Osteoblast (primary cell): ENCODE measurements around the gene PKD1L1. TPM values are rescaled to one million over a fixed set of nuclear protein-coding genes. Genes with fewer than 3 reads are reported as not detected.

ENCODE experiments used
- DNase-seq: peaks from one replicate; pipeline ENCODE4 v3.0.0; 2011; ENCODE audit warnings: low spot score, mixed read lengths; ENCODE audit not compliant: insufficient read length; ENCODE audit errors: missing footprints
- H2AFZ ChIP-seq: 2 replicates; pipeline ENCODE4 v1.6.0; 2011; ENCODE audit warnings: mild to moderate bottlenecking, low read length
- H3K27ac ChIP-seq: 2 replicates; pipeline ENCODE4 v1.5.1; 2011; ENCODE audit warnings: mild to moderate bottlenecking, low read depth, low read length, moderate library complexity
- H3K27me3 ChIP-seq: 2 replicates; pipeline ENCODE4 v1.6.0; 2012; ENCODE audit warnings: mild to moderate bottlenecking, control low read depth, inconsistent platforms, low read length, moderate library complexity; ENCODE audit not compliant: insufficient read depth
- H3K36me3 ChIP-seq: 2 replicates; pipeline ENCODE4 v1.5.1; 2011; ENCODE audit warnings: mild to moderate bottlenecking, low read length, control low read depth, moderate library complexity; ENCODE audit not compliant: insufficient read depth
- H3K4me1 ChIP-seq: 2 replicates; pipeline ENCODE4 v1.5.1; 2011; ENCODE audit warnings: mild to moderate bottlenecking, low read length, control low read depth, moderate library complexity; ENCODE audit not compliant: insufficient read depth
- H3K4me2 ChIP-seq: 2 replicates; pipeline ENCODE4 v1.6.0; 2011; ENCODE audit warnings: mild to moderate bottlenecking, low read length; ENCODE audit not compliant: insufficient read depth
- H3K4me3 ChIP-seq: fragments of 200-600 bp; sonication (generic); 3 replicates; pipeline ENCODE4 v1.5.1; 2012; ENCODE audit warnings: mild to moderate bottlenecking, low read length, inconsistent platforms; ENCODE audit not compliant: insufficient read depth
- H3K79me2 ChIP-seq: 2 replicates; pipeline ENCODE4 v1.6.0; 2012; ENCODE audit warnings: mild to moderate bottlenecking, low read length, control low read depth, inconsistent platforms; ENCODE audit not compliant: insufficient read depth
- H3K9me3 ChIP-seq: 2 replicates; pipeline ENCODE4 v1.5.1; 2011; ENCODE audit warnings: low read depth, low read length, control low read depth
- H4K20me1 ChIP-seq: 2 replicates; pipeline ENCODE4 v1.6.0; 2012; ENCODE audit warnings: mild to moderate bottlenecking, low read length, control low read depth; ENCODE audit not compliant: insufficient read depth
- CTCF ChIP-seq: IDR thresholded peaks from 2 replicates; pipeline ENCODE4 v1.5.1; 2011; ENCODE audit warnings: mild to moderate bottlenecking, low read depth, low read length, moderate library complexity; ENCODE audit errors: extremely low read depth
- total RNA-seq: library from RNA; depleted of rRNA; stranded (reverse); fragments of >200 nt; gene quantifications from 2 replicates; pipeline ENCODE4 v1.2.3, GENCODE V29; 2012

The PKD1L1 gene
- total RNA-seq, 1 donor: under 0.01 TPM

DNA sequence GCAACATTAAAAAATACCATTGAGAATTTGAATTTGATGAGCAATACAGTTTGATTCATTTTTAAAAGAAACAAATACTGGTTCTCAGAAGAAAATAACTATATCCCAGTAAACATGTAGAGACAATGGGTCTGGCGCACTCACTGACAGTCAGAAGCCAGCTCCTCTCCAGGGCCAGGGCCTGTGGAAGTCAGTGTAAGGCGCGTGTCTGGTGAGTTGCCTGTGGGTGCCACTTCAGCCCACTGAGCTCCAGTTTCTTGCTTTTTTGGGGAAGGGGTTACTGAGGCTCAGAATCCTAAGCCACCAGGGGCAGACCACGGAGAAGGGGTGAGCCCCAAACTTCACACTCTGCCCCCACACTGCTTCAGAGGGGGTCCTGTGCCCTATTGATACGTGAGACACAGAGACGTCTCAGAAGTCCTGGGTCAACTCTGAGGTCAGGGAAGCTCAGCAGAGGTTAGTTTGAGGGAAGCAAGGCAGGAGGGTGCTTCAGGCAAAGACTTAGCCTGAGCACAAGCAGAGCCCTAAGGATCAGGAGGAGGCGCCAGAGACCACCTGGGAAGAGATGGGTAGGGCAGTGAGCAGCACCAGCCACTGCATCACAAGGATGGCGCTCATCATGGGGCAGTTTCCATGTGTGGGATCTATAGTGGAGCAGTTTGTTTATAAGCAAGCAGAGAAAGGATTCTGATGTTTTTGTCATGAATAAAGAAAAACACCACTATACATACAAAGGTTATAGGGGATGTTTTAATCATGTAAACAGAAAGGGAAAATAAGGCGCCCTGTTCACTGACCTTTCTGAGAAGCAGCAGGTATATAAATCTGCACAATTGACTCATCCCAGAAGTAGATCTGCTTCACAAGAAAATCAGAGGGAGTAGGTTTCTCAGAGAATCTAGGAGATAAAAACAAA lies 95.7 kb downstream of the PKD1L1 start:
- no peak overlapping the region for H3K4me3 ChIP-seq
- H3K36me3 ChIP-seq: no peaks in the 10 kb centered on the region
- no peaks in the 10 kb centered on the region for H3K27me3 ChIP-seq
- no peaks in the 10 kb centered on the region for H4K20me1 ChIP-seq
- no peak overlapping the region for H2AFZ ChIP-seq
- H3K4me2 ChIP-seq: no peak overlapping the region
- DNase-seq: no peak
- H3K27ac ChIP-seq: no peak overlapping the region
- TF ChIP-seq CTCF: peak; percentile 43
- no peaks in the 10 kb centered on the region for H3K4me1 ChIP-seq
- no peaks in the 10 kb centered on the region for H3K79me2 ChIP-seq
- no peaks in the 10 kb centered on the region for H3K9me3 ChIP-seq

- no peak overlapping the region for H3K27ac ChIP-seq
- H3K27me3 ChIP-seq: peaks cover 18% of the 10 kb centered on the region
- no peak overlapping the region for H2AFZ ChIP-seq
- H3K4me1 ChIP-seq: peaks cover 3% of the 10 kb centered on the region
- no peak for DNase-seq
- H4K20me1 ChIP-seq: no peaks in the 10 kb centered on the region
- H3K4me2 ChIP-seq: peak overlapping the region; percentile 12
- H3K9me3 ChIP-seq: no peaks in the 10 kb centered on the region
- no peak overlapping the region for H3K4me3 ChIP-seq
- H3K36me3 ChIP-seq: no peaks in the 10 kb centered on the region
- TF ChIP-seq CTCF: no peak
- no peaks in the 10 kb centered on the region for H3K79me2 ChIP-seq
Observed at GRCh38 chr7:47847207-47847606, 101.1 kb downstream of the PKD1L1 start.

DNA sequence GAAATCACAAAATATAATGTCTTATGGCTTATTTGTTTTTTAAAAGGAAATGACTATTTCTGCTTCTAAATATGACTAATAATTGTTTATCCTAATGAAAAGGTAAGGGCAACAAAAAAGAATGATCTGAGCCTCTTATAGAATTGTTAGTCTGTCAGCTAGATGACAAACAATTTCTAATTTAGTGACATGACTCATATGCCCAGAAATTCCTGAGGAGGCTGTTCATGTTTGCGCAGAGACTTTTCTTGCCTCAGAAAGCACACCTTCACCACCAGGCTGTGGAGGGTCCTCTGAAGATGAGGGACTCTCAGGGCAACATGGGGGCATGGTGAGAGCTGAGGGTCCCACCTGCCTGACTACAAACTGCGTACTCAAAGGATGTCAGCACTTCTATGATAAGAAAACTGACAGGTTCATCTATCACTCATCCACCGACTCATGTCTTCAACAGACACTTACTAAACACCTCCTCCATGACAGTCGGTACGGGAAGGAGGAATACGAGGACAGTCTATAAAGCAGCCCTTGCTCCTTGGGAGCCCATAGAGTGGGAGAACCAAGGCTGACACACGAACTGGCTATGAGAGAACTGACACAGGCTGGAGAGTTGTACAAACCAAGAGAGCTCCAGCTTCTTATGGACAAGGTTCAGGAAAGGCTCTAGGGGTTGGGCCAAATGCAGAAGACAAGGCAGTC lies 102.0 kb downstream of the PKD1L1 start:
- DNase-seq: peak; percentile 71
- no peak overlapping the region for H2AFZ ChIP-seq
- H3K36me3 ChIP-seq: no peaks in the 10 kb centered on the region
- H3K4me2 ChIP-seq: no peak overlapping the region
- no peaks in the 10 kb centered on the region for H3K79me2 ChIP-seq
- no peaks in the 10 kb centered on the region for H3K9me3 ChIP-seq
- no peak overlapping the region for H3K4me3 ChIP-seq
- peaks cover 3% of the 10 kb centered on the region for H3K4me1 ChIP-seq
- no peaks in the 10 kb centered on the region for H4K20me1 ChIP-seq
- peaks cover 20% of the 10 kb centered on the region for H3K27me3 ChIP-seq
- no peak overlapping the region for H3K27ac ChIP-seq
- no peak for TF ChIP-seq CTCF

DNA sequence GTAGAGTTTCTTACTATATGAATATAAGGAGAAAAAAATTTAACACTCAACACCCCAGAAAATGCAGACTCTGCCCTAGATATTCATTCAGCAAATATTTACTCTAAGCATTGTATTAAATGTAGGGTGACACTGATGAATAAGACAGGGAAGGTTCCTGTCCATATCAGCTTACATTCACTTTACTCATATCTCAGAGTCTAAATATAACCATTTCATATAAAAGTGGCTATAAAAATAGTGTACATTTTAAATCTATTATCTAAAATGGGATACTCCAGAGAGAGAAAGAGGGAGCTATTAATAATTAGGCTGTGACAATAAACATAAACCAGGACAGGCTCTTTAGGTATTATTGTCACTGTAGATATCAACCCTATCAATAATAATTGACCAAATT lies 104.0 kb downstream of the PKD1L1 start:
- Histone ChIP-seq H3K27ac (no peak overlapping the region), H3K79me2 (no peaks in the 10 kb centered on the region), H3K4me1 (peaks cover 3% of the 10 kb centered on the region), H3K4me3 (no peak overlapping the region), H3K4me2 (no peak overlapping the region), H2AFZ (no peak overlapping the region), H3K27me3 (peaks cover 20% of the 10 kb centered on the region), H3K9me3 (no peaks in the 10 kb centered on the region), H3K36me3 (no peaks in the 10 kb centered on the region), H4K20me1 (no peaks in the 10 kb centered on the region)
- no peak for DNase-seq
- no peak for TF ChIP-seq CTCF
